GM21515 (cell line): Measurements from ENCODE around the gene MRC2.

Source experiments
- ATAC-seq: cut with Tn5 transposase; IDR thresholded peaks from one replicate; pipeline ENCODE4 v1.9.1; 2021; ENCODE audit not compliant: unreplicated experiment

Gene MRC2

GRCh38 chr17:62660629-62661118 lies 33.2 kb downstream of the MRC2 start:
- no peak for ATAC-seq

GRCh38 chr17:62661337-62661736 lies 33.9 kb downstream of the MRC2 start:
- ATAC-seq, result no peak

GRCh38 chr17:62662855-62663254 lies 35.4 kb downstream of the MRC2 start:
- ATAC-seq, result no peak

DNA sequence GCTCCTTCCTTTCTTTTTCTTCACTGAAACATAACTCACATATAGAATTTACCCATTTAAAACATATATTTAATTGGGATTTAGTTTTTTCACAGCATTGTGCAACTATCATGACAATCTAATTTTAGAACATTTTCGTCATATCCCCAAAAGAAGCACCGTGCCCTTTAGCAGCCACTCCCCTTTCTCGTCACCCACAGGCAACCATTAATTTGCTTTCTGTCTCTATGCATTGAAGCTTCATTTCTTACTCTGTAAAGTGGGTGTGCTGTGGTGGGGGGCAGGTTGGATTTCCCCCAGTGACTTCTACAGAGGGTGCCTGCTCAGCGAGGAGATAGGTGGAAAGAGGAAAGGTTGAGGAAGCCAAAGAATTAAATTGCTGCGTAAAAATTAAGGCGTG lies 35.8 kb downstream of the MRC2 start:
- no peak for ATAC-seq

- ATAC-seq, result no peak
Measured at GRCh38 chr17:62664336-62665120, 37.1 kb downstream of the MRC2 start.

GRCh38 chr17:62665599-62665998 lies 38.1 kb downstream of the MRC2 start:
- no peak for ATAC-seq

DNA sequence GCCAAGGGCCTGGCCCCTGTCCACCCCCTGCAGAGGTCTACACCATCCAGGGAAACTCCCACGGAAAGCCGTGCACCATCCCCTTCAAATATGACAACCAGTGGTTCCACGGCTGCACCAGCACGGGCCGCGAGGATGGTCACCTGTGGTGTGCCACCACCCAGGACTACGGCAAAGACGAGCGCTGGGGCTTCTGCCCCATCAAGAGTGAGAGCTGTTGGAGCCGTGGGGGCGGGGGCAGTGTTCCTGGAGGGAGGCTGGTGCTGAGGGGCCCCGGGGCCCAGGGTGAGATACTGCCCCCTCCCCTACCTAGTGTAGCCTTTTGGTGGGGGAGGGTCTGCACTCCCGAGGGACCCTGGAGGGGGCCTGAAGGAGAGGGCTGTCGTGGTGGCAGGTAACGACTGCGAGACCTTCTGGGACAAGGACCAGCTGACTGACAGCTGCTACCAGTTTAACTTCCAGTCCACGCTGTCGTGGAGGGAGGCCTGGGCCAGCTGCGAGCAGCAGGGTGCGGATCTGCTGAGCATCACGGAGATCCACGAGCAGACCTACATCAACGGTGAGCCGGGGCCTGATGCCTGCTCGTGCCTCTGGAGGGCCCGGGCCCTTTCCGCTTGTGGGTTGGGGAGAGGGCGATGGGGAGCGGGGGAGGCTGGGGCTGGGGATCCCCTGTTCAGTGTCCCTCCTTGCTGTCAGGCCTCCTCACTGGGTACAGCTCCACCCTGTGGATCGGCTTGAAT lies 38.8 kb downstream of the MRC2 start:
- no peak for ATAC-seq

DNA sequence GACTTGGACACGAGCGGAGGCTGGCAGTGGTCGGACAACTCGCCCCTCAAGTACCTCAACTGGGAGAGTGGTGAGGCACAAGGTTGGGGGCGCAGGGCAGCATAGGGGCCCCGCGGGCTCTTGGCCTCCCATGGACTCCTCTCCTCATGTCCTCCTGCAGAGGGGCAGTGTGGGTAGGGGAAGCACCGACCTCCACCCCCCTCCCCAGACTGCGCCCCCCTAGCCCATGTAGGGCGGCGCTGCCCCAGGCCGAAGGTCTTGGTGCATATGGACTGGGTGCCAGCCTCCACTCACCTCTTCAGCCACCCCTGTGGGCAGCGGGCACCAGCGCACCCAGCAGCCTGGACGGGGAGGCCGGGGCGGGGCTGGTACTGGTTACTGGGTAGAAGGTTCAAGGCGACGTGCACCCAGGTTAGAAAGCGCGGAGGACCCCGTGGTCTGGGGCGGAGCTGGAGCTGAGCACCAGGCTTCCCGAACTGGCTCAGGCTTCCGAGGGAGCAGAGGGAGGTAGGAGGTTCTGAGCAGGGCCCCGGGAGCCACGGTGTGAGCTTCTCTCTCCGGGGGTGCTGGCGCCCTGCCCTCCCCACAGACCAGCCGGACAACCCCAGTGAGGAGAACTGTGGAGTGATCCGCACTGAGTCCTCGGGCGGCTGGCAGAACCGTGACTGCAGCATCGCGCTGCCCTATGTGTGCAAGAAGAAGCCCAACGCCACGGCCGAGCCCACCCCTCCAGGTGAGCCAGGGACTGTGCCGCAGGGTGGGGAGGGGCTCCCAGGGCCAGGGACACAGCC lies 39.5 kb downstream of the MRC2 start:
- no peak for ATAC-seq

GRCh38 chr17:62668091-62668804 lies 40.8 kb downstream of the MRC2 start:
- no peak for ATAC-seq

GRCh38 chr17:62670202-62670821 lies 42.8 kb downstream of the MRC2 start:
- ATAC-seq, result no peak

DNA sequence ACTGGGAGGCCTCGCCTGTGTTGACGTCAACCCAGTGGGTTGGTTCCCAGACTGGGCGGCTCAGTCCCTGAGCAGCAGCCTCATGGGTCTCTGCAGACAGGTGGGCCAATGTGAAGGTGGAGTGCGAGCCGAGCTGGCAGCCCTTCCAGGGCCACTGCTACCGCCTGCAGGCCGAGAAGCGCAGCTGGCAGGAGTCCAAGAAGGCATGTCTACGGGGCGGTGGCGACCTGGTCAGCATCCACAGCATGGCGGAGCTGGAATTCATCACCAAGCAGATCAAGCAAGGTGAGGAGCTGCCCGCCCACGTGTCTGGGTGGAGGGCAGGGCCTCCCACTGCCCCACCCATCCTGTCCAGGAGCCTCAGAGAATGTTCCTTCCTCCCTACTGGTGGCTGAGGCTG lies 44.1 kb downstream of the MRC2 start:
- no peak for ATAC-seq

- no peak for ATAC-seq
Measured at GRCh38 chr17:62672957-62673356, 45.5 kb downstream of the MRC2 start.

DNA sequence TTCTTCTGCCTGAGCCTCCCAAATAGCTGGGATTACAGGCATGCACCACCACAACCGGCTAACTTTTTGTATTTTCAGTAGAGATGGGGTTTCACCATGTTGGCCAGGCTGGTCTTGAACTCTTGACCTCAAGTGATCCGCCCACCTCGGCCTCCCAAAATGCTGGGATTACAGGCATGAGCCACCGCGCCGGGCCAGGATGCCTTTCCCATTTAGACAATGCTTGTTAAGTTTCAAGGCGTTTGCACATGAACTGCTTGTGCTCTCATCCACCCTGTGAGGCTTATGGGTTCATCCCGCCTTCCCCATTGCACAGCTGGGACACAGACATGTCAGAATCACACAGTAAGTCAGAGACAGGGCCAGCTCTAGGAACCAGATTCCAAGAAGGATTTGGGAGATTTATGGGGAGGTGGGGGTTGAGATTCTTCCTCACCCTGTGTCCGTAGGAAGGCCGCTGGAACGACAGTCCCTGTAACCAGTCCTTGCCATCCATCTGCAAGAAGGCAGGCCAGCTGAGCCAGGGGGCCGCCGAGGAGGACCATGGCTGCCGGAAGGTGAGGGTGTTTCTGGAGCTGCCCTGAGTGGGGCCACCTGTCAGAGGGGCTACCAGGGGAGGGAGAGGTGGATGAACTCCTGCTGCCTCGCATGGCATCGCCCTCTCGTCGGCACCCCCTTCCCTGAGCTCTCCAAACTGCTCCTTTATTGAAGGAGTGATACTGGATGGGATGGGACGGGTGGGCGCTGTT lies 46.3 kb downstream of the MRC2 start:
- ATAC-seq, result no peak

DNA sequence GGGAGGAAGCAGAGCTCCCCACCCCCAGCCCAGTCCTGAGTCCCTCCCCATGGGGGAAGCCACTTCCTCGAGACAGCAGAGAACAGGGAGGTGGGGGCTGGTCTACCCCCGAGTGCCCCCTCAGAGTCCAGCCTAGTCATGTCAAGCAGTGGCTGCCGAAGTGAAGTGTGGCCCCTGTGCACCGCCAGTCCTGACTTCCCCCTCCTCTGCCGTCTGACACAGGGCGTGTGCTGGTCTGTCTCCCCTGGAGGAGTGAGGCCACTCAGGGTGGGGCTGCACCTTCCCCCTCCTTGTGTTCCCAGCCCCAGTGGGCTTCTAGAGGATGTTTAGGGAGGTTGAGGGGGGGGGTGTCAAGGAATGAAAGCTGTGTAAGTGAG lies 46.9 kb downstream of the MRC2 start:
- ATAC-seq, result no peak

DNA sequence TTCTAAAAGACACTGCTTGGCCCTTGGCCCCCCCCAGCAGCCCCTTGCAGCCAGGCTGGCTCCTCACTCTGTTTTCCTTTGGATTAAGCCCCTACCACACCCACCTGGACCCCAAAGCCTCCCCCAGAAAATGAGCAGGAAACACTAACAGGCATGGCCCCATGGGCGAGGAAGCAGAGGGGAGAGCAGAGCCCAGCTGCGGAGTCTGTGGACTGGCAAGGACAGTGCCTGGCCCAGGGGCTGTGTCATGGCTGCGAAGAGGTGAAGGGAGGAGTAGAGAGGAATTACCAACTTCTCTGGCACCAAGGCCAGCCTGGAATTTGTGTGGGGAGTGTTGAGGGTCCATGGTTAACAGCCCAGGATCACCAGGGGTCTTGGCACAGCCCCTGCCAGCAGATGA lies 47.4 kb downstream of the MRC2 start:
- no peak for ATAC-seq

DNA sequence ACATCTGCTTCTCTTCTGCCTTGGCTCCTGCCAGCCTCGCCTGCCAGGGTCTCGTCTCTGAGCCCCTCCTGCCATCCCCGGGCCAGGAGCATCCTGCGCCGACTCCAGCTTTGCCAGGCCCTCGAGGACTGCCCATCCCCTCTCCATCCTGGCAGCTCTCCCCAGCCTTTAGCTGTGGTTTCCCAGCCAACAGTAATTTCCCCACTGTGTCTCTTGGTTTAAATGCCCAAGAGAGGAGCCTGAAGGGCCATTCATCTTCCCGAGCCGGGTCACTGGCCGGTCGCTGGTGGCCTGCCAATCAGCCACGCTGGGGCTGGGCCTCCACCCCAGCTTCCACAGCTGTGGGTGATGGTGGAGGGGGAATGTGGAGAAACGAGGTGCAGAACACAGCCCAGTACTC lies 47.8 kb downstream of the MRC2 start:
- no peak for ATAC-seq

- no peak for ATAC-seq
Measured at GRCh38 chr17:62675701-62676100, 48.2 kb downstream of the MRC2 start.

- ATAC-seq, result no peak
Measured at GRCh38 chr17:62676231-62676943, 48.9 kb downstream of the MRC2 start.

GRCh38 chr17:62676952-62677596 lies 49.6 kb downstream of the MRC2 start:
- ATAC-seq, result no peak
